SK-N-SH (cell line): ENCODE results near the gene PPP1R9B. TPM values are rescaled to one million over a fixed set of nuclear protein-coding genes. Genes with fewer than 3 reads are reported as not detected.

Experiments used
- CTCF ChIA-PET: fragments of 300-600, 350-600 bp; formaldehyde crosslinking; extraction: SDS; loops from one replicate; lab custom pipeline; 2021; lab: Yijun Ruan, JAX
- POLR2A ChIA-PET: fragments of 350-600 bp; sonication (Branson Sonifier 250); formaldehyde crosslinking; extraction: SDS; loops from one replicate; lab custom pipeline; 2020; ENCODE audit warnings: antibody characterized with exemption, inconsistent platforms; lab: Yijun Ruan, JAX
- DNase-seq: peaks from one replicate; pipeline ENCODE4 v3.0.0; 2012
- H2AFZ ChIP-seq: fragments of 200-600 bp; sonication (generic); 2 replicates; pipeline ENCODE4 v1.8.1; 2016; ENCODE audit warnings: antibody characterized with exemption, mild to moderate bottlenecking, low read depth
- H3F3A ChIP-seq: fragments of 200-600 bp; sonication (generic); replicated peaks from 2 replicates; pipeline ENCODE3; 2016; ENCODE audit warnings: antibody characterized with exemption, mild to moderate bottlenecking; ENCODE audit not compliant: insufficient read depth
- H3K27ac ChIP-seq, 2 experiments: fragments of 200-500 bp in 1 of 2; fragments of 200-600 bp in 1 of 2; sonication (Bioruptor generic) in 1 of 2; sonication (generic), shearing (Covaris generic) in 1 of 2; 2 replicates each; pipeline versions ENCODE4 v1.5.1 to v1.6.1; 2014 to 2016; ENCODE audit warnings: low read depth in 2 of 2, inconsistent platforms in 1 of 2, low read length in 1 of 2, mild to moderate bottlenecking in 1 of 2, mixed read lengths in 1 of 2
- H3K27me3 ChIP-seq: fragments of 200-600 bp; sonication (generic), shearing (Covaris generic); 2 replicates; pipeline ENCODE4 v1.6.1; 2016; ENCODE audit warnings: mixed run types; ENCODE audit not compliant: insufficient read depth
- H3K36me3 ChIP-seq, 2 experiments: fragments of 200-500 bp in 1 of 2; fragments of 200-600 bp in 1 of 2; sonication (Bioruptor generic) in 1 of 2; sonication (generic) in 1 of 2; replicated peaks in 1 of 2; 2 replicates each; pipeline versions ENCODE3 to v1.5.1; 2014 to 2016; ENCODE audit warnings: low read length in 1 of 2, mild to moderate bottlenecking in 1 of 2; ENCODE audit not compliant: insufficient read depth in 2 of 2, control insufficient read depth in 1 of 2
- H3K4me1 ChIP-seq, 2 experiments: fragments of 200-500 bp in 1 of 2; fragments of 200-600 bp in 1 of 2; sonication (Bioruptor generic) in 1 of 2; sonication (generic), shearing (Covaris generic) in 1 of 2; 2 replicates each; pipeline versions ENCODE4 v1.5.1 to v1.6.1; 2014 to 2016; ENCODE audit warnings: low read depth in 1 of 2, low read length in 1 of 2, mixed run types in 1 of 2; ENCODE audit not compliant: insufficient read depth in 2 of 2, control insufficient read depth in 1 of 2
- H3K4me2 ChIP-seq: fragments of 200-600 bp; sonication (generic), shearing (Covaris generic); 2 replicates; pipeline ENCODE4 v1.6.1; 2017; ENCODE audit warnings: mixed run types
- H3K4me3 ChIP-seq, 2 experiments: fragments of 200-500 bp in 1 of 2; fragments of 200-600 bp in 1 of 2; sonication (Bioruptor generic) in 1 of 2; sonication (generic), shearing (Covaris generic) in 1 of 2; 2 replicates each; pipeline versions ENCODE4 v1.5.1 to v1.8.1; 2014 to 2016; ENCODE audit warnings: low read depth in 2 of 2, inconsistent platforms in 1 of 2, low read length in 1 of 2, mild to moderate bottlenecking in 1 of 2, mixed read lengths in 1 of 2, moderate library complexity in 1 of 2
- H3K79me2 ChIP-seq: fragments of 200-600 bp; sonication (generic); 2 replicates; pipeline ENCODE4 v1.8.1; 2017; ENCODE audit warnings: mild to moderate bottlenecking; ENCODE audit not compliant: insufficient read depth
- H3K9ac ChIP-seq: fragments of 200-600 bp; sonication (generic); 2 replicates; pipeline ENCODE4 v1.6.1; 2017; ENCODE audit warnings: mixed run types
- H3K9me2 ChIP-seq: fragments of 200-600 bp; sonication (generic); 2 replicates; pipeline ENCODE4 v1.6.1; 2017; ENCODE audit warnings: mixed run types
- H3K9me3 ChIP-seq: fragments of 200-600 bp; sonication (generic); 2 replicates; pipeline ENCODE4 v1.6.1; 2017; ENCODE audit warnings: mixed run types, mild to moderate bottlenecking, moderate library complexity
- H4K20me1 ChIP-seq: fragments of 200-600 bp; sonication (generic); 2 replicates; pipeline ENCODE4 v1.6.1; 2017; ENCODE audit warnings: mild to moderate bottlenecking, mixed run types; ENCODE audit not compliant: insufficient read depth
- ELF1 ChIP-seq: IDR thresholded peaks from 2 replicates; pipeline ENCODE4 v1.4.0; 2012
- EP300 ChIP-seq, 2 experiments: IDR thresholded peaks; 2 replicates each; pipeline versions ENCODE4 v1.4.0 to v1.6.1; 2012; ENCODE audit warnings: borderline replicate concordance in 1 of 2, low read depth in 1 of 2, low read length in 1 of 2
- EZH2phosphoT487 ChIP-seq: fragments of 200-600 bp; sonication (generic); IDR thresholded peaks from 2 replicates; pipeline ENCODE4 v1.6.1; 2017; ENCODE audit warnings: low read depth, mixed run types, mild to moderate bottlenecking, antibody characterized with exemption, moderate library complexity, borderline replicate concordance
- FOSL2 ChIP-seq: IDR thresholded peaks from 2 replicates; pipeline ENCODE4 v1.4.0; 2012; ENCODE audit warnings: low read depth, mild to moderate bottlenecking, moderate library complexity, borderline replicate concordance
- FOXJ3 ChIP-seq: sonication (generic); formaldehyde crosslinking; IDR thresholded peaks from 2 replicates; pipeline ENCODE4 v1.5.1; 2020; ENCODE audit warnings: mild to moderate bottlenecking, missing genetic modification reagents
- FOXM1 ChIP-seq: IDR thresholded peaks from 2 replicates; pipeline ENCODE4 v1.4.0; 2012; ENCODE audit warnings: low read depth, mild to moderate bottlenecking
- GATA2 ChIP-seq: sonication (generic); formaldehyde crosslinking; IDR thresholded peaks from 2 replicates; pipeline ENCODE4 v1.5.0; 2020; ENCODE audit warnings: mild to moderate bottlenecking, missing genetic modification reagents
- JUND ChIP-seq: IDR thresholded peaks from 2 replicates; pipeline ENCODE4 v1.4.0; 2012
- MXI1 ChIP-seq: IDR thresholded peaks from 2 replicates; pipeline ENCODE4 v1.6.1; 2012; ENCODE audit warnings: mild to moderate bottlenecking, low read depth, low read length, improper control_type of control experiment
- NFIC ChIP-seq: IDR thresholded peaks from 2 replicates; pipeline ENCODE4 v1.4.0; 2012; ENCODE audit warnings: borderline replicate concordance
- NRF1 ChIP-seq: IDR thresholded peaks from 2 replicates; pipeline ENCODE4 v1.6.1; 2012; ENCODE audit warnings: low read depth, mild to moderate bottlenecking, low read length
- RAD21 ChIP-seq: IDR thresholded peaks from 2 replicates; pipeline ENCODE4 v1.6.1; 2012; ENCODE audit warnings: mild to moderate bottlenecking, low read length
- RFX5 ChIP-seq: IDR thresholded peaks from 2 replicates; pipeline ENCODE4 v1.6.1; 2012; ENCODE audit warnings: mild to moderate bottlenecking, improper control_type of control experiment, low read length
- SIN3A ChIP-seq: IDR thresholded peaks from 2 replicates; pipeline ENCODE4 v1.6.1; 2012; ENCODE audit warnings: low read depth, mild to moderate bottlenecking, low read length, moderate library complexity, borderline replicate concordance
- TAF1 ChIP-seq: IDR thresholded peaks from 2 replicates; pipeline ENCODE4 v1.6.1; 2012; ENCODE audit warnings: low read depth, mild to moderate bottlenecking, low read length, moderate library complexity, borderline replicate concordance
- YY1 ChIP-seq: IDR thresholded peaks from 2 replicates; pipeline ENCODE4 v1.4.0; 2012; ENCODE audit warnings: low read depth, mild to moderate bottlenecking
- WGBS: methylation state at CpG from one replicate; pipeline ENCODE4 v1.1.6; 2017; ENCODE audit warnings: low lambda C conversion rate; 5-methylcytosine and 5-hydroxymethylcytosine counted together
- polyA plus RNA-seq, 3 experiments: library from polyadenylated mRNA; depleted of rRNA; stranded (reverse); fragments of >200 nt; gene quantifications; 2 replicates each; pipeline ENCODE4 v1.2.3, GENCODE V29; 2012
- TF ChIP-seq, protein P1 (sequence below): IDR thresholded peaks from 2 replicates; pipeline ENCODE4 v1.4.0; 2012; ENCODE audit warnings: low read depth, borderline replicate concordance
- TF ChIP-seq, protein P2 (sequence below): IDR thresholded peaks from 2 replicates; pipeline ENCODE4 v1.4.0; 2012; ENCODE audit warnings: low read depth
- TF ChIP-seq, protein P3 (sequence below): fragments of 150-350 bp; IDR thresholded peaks from 2 replicates; pipeline ENCODE4 v1.6.1; 2017; ENCODE audit warnings: antibody characterized with exemption, low read length, low read depth, borderline replicate concordance
- TF ChIP-seq, protein P4 (sequence below): IDR thresholded peaks from 2 replicates; pipeline ENCODE4; 2012
- TF ChIP-seq, protein P5 (sequence below): fragments of 200-600 bp; sonication (generic); IDR thresholded peaks from 2 replicates; pipeline ENCODE4 v1.6.1; 2017; ENCODE audit warnings: antibody characterized with exemption, mild to moderate bottlenecking, moderate library complexity

The PPP1R9B gene
- polyA plus RNA-seq, 1 of the 3 experiments (the other 2 are of a cell fraction) = 35.2 TPM

DNA sequence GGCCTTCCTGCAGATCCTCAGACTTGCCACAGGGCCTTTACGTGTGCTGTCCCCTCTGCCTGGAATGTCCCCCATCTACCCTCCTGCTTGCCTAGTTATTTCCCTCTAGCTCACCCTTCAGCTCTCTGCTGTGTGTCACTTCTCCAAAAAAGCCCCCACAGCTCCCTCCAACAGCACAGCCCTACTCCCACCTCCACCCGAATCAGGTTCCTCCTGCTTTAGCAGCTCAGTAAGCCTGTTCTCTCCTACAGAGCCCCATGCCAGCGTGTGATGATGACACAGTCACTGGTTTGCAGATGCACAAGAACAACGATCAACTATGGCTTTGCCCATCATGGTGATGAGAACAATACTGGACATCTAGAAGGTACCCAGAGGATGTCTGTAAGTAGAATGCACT, 13.4 kb downstream of the PPP1R9B start:
- Histone ChIP-seq H3K9me2 (no peaks in the 10 kb centered on the region), H3K79me2 (peaks cover 4% of the 10 kb centered on the region; the same call in 1 of the 2 replicates), H3K4me3 (no peak overlapping the region)
- CTCF ChIA-PET = interaction anchor here (1.3 to 9.3 kb wide), 7 partner anchors 14 to 61 kb away, joined by 4 to 169 read pairs (median 7); partner anchors contain the start of genes PDK2 and PPP1R9B
- TF ChIP-seq RFX5 = no peak
- TF ChIP-seq, protein P1, sequence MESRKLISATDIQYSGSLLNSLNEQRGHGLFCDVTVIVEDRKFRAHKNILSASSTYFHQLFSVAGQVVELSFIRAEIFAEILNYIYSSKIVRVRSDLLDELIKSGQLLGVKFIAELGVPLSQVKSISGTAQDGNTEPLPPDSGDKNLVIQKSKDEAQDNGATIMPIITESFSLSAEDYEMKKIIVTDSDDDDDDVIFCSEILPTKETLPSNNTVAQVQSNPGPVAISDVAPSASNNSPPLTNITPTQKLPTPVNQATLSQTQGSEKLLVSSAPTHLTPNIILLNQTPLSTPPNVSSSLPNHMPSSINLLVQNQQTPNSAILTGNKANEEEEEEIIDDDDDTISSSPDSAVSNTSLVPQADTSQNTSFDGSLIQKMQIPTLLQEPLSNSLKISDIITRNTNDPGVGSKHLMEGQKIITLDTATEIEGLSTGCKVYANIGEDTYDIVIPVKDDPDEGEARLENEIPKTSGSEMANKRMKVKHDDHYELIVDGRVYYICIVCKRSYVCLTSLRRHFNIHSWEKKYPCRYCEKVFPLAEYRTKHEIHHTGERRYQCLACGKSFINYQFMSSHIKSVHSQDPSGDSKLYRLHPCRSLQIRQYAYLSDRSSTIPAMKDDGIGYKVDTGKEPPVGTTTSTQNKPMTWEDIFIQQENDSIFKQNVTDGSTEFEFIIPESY = no peak
- TF ChIP-seq, all 33 proteins: peak for 0
- DNase-seq = no peak
- Histone ChIP-seq H3K36me3 (peaks cover 45 to 67% of the 10 kb centered on the region in 2 experiments), H3K4me2 (no peak overlapping the region), H3F3A (peaks cover 36% of the 10 kb centered on the region), H3K9ac (no peak overlapping the region), H4K20me1 (peaks cover 24% of the 10 kb centered on the region), H3K27ac (no peak overlapping the region), H3K27me3 (no peaks in the 10 kb centered on the region), H2AFZ (no peak overlapping the region), H3K4me1 (peaks cover 19 to 20% of the 10 kb centered on the region in 2 experiments; a peak in 3 of 4 replicates), H3K9me3 (no peaks in the 10 kb centered on the region)
- WGBS = 96% methylated on average over 4 of the region's 4 CpGs
- POLR2A ChIA-PET = interaction anchor here (1.4 to 1.6 kb wide), 2 partner anchors 11 to 15 kb away, joined by 3 to 6 read pairs; no protein-coding TSS in a partner anchor

DNA sequence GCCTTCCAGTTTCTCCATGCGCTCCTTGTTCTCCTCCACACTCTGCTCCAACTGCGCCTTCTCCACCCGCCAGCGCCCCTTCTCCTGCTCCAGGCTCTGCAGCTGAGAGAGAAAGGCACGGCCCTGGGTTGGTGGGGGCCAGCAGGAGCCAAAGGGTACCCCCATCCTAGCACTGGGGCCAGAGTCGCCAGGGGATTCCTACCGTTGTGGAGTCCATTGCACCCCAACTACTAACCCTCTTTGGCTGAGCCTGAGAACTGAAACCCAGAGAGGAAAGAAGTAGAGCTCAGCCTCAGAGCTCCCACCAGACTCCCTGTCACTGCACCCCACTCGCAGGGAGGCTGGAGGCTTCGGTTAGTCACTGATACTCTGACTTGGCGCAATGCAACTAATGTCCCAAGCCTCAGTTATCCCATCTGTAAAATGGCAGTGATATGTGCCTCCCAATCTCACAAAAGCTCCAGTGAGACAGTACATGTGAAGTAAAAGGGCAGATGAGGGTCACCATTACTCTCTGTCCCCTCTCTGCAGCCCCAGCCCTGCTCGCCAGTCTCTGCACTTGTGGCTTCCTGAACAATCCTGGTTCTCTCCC, 14.3 kb downstream of the PPP1R9B start:
- H3K9ac ChIP-seq = no peak overlapping the region
- peaks cover 4% of the 10 kb centered on the region; the same call in 1 of the 2 replicates for H3K79me2 ChIP-seq
- H3F3A ChIP-seq = peaks cover 33% of the 10 kb centered on the region
- H3K27me3 ChIP-seq = no peaks in the 10 kb centered on the region
- peaks cover 36 to 59% of the 10 kb centered on the region in 2 experiments for H3K36me3 ChIP-seq
- TF ChIP-seq TAF1 (no peak), MXI1 (no peak), EP300 (IDR thresholded peaks at IDR 0.05; ENCODE audit: borderline replicate concordance in 1 of 2, low read depth in 1 of 2, low read length in 1 of 2) (no peak), FOXM1 (no peak), NFIC (no peak), EZH2phosphoT487 (no peak), FOSL2 (no peak), GATA2 (no peak), YY1 (no peak), RAD21 (no peak), NRF1 (no peak), JUND (no peak), SIN3A (no peak), ELF1 (no peak), FOXJ3 (no peak)
- TF ChIP-seq, protein P2, sequence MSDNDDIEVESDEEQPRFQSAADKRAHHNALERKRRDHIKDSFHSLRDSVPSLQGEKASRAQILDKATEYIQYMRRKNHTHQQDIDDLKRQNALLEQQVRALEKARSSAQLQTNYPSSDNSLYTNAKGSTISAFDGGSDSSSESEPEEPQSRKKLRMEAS = no peak
- TF ChIP-seq, protein P3, sequence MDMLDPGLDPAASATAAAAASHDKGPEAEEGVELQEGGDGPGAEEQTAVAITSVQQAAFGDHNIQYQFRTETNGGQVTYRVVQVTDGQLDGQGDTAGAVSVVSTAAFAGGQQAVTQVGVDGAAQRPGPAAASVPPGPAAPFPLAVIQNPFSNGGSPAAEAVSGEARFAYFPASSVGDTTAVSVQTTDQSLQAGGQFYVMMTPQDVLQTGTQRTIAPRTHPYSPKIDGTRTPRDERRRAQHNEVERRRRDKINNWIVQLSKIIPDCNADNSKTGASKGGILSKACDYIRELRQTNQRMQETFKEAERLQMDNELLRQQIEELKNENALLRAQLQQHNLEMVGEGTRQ = no peak
- TF ChIP-seq, protein P4, sequence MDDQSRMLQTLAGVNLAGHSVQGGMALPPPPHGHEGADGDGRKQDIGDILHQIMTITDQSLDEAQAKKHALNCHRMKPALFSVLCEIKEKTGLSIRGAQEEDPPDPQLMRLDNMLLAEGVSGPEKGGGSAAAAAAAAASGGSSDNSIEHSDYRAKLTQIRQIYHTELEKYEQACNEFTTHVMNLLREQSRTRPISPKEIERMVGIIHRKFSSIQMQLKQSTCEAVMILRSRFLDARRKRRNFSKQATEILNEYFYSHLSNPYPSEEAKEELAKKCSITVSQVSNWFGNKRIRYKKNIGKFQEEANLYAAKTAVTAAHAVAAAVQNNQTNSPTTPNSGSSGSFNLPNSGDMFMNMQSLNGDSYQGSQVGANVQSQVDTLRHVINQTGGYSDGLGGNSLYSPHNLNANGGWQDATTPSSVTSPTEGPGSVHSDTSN = no peak
- TF ChIP-seq, protein P5, sequence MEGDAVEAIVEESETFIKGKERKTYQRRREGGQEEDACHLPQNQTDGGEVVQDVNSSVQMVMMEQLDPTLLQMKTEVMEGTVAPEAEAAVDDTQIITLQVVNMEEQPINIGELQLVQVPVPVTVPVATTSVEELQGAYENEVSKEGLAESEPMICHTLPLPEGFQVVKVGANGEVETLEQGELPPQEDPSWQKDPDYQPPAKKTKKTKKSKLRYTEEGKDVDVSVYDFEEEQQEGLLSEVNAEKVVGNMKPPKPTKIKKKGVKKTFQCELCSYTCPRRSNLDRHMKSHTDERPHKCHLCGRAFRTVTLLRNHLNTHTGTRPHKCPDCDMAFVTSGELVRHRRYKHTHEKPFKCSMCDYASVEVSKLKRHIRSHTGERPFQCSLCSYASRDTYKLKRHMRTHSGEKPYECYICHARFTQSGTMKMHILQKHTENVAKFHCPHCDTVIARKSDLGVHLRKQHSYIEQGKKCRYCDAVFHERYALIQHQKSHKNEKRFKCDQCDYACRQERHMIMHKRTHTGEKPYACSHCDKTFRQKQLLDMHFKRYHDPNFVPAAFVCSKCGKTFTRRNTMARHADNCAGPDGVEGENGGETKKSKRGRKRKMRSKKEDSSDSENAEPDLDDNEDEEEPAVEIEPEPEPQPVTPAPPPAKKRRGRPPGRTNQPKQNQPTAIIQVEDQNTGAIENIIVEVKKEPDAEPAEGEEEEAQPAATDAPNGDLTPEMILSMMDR = no peak
- DNase-seq = no peak
- H3K4me1 ChIP-seq = peaks cover 19 to 20% of the 10 kb centered on the region in 2 experiments; a peak in 3 of 4 replicates
- H2AFZ ChIP-seq = no peak overlapping the region
- H3K9me2 ChIP-seq = no peaks in the 10 kb centered on the region
- H3K4me3 ChIP-seq = no peak overlapping the region
- H3K4me2 ChIP-seq = no peak overlapping the region
- H4K20me1 ChIP-seq = peaks cover 17% of the 10 kb centered on the region
- 93% methylated on average over 11 of the region's 11 CpGs for WGBS
- H3K27ac ChIP-seq = no peak overlapping the region
- no peaks in the 10 kb centered on the region for H3K9me3 ChIP-seq
- ChIA-PET POLR2A (interaction anchor here (1.4 to 1.6 kb wide), 2 partner anchors 12 to 16 kb away, joined by 3 to 6 read pairs; no protein-coding TSS in a partner anchor), CTCF (interaction anchor here (1.1 to 9.3 kb wide), 8 partner anchors 15 to 62 kb away, joined by 4 to 169 read pairs (median 6); partner anchors contain the start of genes PDK2 and PPP1R9B)
